Pericardium fibroblast (primary cell): Measurements from ENCODE around the gene PSME4. TPM values are rescaled to one million over a fixed set of nuclear protein-coding genes. Genes with fewer than 3 reads are reported as not detected.

Experiments used
- total RNA-seq: library from RNA; depleted of rRNA; stranded (reverse); fragments of >200 nt; gene quantifications from 2 replicates; pipeline ENCODE4 v1.2.3, GENCODE V29; 2015

PSME4 gene
- 15.9 and 20.9 TPM in 2 replicates for total RNA-seq

DNA sequence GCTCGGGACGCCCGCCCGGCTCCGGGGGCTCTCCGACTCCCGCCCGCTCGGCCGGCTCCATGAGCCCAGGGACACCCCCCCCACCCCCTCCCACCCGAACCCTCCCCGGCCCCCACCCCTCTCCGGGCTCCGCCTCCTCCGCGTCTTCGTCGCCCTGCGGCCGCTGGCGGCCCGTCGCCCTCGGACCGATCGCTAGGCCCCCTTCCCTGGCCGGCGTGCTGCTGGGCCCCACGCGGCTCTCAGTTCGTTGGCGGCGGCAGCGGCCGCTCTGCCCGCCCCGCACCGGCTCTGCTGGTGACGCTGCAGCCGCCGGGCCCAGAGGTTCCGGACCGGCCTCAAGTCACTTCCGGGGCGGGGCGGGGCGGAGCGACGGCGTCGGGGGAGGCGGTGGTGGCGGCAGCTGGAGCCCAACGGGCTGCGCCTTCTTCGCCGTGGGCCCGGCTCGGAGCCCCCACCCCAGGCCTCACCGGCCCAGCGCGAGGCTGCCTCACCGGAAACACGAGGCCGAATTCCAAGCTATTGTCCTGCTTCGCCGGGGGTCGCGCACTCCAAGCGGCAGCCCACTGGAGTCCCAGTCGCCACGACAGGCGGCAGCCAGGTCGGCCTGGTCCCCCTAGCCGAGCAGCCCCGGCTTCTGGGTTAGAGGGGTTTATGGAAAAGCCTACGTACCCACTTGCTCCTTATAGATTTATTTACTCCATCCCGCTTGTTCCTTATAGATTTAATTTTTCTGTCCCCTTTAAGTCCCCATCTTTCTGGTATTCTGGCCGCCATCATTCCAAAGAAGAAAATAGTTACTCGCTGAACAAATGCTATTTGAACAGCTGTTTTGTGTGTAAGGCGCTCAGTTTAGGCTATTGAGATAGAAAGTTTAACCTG lies at the start of gene PSME4:
Gene PSME4 (minus strand): TSS at position 270 of the 879 bp plus-strand sequence. CDS start 209 bp downstream, at position 61.

GRCh38 chr2:53859206-53860181 lies 111.3 kb downstream of the PSME4 start, which contains the start of gene GPR75:
TSS of gene GPR75 (minus strand) at chr2:53859967. CDS start at chr2:53854756, 5,211 bp downstream.

Other genes with a start within 250 kb of the PSME4 start
- gene CHAC2, start 203.2 kb downstream of the PSME4 start, total RNA-seq = 0.09 and 2.7 TPM in 2 replicates
- 10.0 and 13.5 TPM in 2 replicates for gene ASB3, start 184.0 kb downstream of the PSME4 start, total RNA-seq
- gene ERLEC1, start 183.9 kb downstream of the PSME4 start, total RNA-seq = 122 TPM in 2 replicates
- gene GPR75, start 111.0 kb downstream of the PSME4 start, total RNA-seq = 0.35 and 0.77 TPM in 2 replicates
- 12.3 and 14.5 TPM in 2 replicates for gene ACYP2, start 144.6 kb upstream of the PSME4 start, total RNA-seq